ENCODE results near the gene ICA1.

DNA sequence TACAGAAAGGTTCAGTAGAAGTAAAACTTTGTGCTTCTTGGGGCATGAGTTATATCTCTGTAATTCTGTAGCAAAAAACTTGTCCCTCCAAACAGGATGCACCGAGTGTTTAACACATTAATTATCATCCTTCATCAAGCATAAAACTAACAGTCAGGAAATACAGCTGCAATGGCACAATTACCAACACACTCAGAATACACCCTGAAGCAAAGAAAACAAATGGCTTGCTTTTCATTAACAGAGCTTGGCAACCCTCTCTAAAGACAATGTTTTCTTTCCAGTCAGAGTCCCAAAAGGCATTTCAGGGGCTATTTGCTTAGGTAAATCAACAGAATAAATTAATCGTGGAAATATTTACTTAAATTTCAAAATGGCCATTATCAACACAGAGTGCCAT is 107.7 kb downstream of the ICA1 start:
- TF ChIP-seq, protein P1, sequence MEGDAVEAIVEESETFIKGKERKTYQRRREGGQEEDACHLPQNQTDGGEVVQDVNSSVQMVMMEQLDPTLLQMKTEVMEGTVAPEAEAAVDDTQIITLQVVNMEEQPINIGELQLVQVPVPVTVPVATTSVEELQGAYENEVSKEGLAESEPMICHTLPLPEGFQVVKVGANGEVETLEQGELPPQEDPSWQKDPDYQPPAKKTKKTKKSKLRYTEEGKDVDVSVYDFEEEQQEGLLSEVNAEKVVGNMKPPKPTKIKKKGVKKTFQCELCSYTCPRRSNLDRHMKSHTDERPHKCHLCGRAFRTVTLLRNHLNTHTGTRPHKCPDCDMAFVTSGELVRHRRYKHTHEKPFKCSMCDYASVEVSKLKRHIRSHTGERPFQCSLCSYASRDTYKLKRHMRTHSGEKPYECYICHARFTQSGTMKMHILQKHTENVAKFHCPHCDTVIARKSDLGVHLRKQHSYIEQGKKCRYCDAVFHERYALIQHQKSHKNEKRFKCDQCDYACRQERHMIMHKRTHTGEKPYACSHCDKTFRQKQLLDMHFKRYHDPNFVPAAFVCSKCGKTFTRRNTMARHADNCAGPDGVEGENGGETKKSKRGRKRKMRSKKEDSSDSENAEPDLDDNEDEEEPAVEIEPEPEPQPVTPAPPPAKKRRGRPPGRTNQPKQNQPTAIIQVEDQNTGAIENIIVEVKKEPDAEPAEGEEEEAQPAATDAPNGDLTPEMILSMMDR (IDR thresholded peaks at IDR 0.05), result no peak
- TF ChIP-seq POLR2A (IDR thresholded peaks at IDR 0.05) (no peak), POLR2AphosphoS5 (IDR thresholded peaks at IDR 0.05) (no peak)

Data from sigmoid colon (tissue), 4 donors.